Endothelial cell of umbilical vein (primary cell): ENCODE results near the gene DOCK7.

Source experiments
- EZH2 ChIP-seq: IDR thresholded peaks from 2 replicates; pipeline ENCODE4 v1.6.1; 2012; ENCODE audit warnings: borderline replicate concordance, low read depth, mild to moderate bottlenecking, moderate library complexity, low read length, inconsistent platforms; ENCODE audit not compliant: severe bottlenecking
- FOS ChIP-seq: IDR thresholded peaks from 2 replicates; pipeline ENCODE4 v1.6.1; 2011; ENCODE audit warnings: mild to moderate bottlenecking, low read length, moderate library complexity, borderline replicate concordance; ENCODE audit not compliant: insufficient read depth
- POLR2AphosphoS5 ChIP-seq: IDR thresholded peaks from 2 replicates; pipeline ENCODE4 v1.6.1; 2012; ENCODE audit warnings: low read depth, mild to moderate bottlenecking, control low read depth, low read length, moderate library complexity; ENCODE audit not compliant: insufficient read depth
- TF ChIP-seq, protein P1 (sequence below), 2 donors: IDR thresholded peaks; 1 replicate in 1 of 2; 2 replicates in 1 of 2; pipeline ENCODE4 v1.5.1; 2011; ENCODE audit warnings: low read length in 2 of 2, mild to moderate bottlenecking in 2 of 2, moderate library complexity in 2 of 2, control low read depth in 1 of 2, inconsistent platforms in 1 of 2, low read depth in 1 of 2; ENCODE audit not compliant: insufficient read depth in 1 of 2; ENCODE audit errors: extremely low read depth in 1 of 2
- TF ChIP-seq, protein P2 (sequence below): IDR thresholded peaks from 2 replicates; pipeline ENCODE4 v1.6.1; 2011; ENCODE audit not compliant: insufficient read depth, insufficient read length

DNA sequence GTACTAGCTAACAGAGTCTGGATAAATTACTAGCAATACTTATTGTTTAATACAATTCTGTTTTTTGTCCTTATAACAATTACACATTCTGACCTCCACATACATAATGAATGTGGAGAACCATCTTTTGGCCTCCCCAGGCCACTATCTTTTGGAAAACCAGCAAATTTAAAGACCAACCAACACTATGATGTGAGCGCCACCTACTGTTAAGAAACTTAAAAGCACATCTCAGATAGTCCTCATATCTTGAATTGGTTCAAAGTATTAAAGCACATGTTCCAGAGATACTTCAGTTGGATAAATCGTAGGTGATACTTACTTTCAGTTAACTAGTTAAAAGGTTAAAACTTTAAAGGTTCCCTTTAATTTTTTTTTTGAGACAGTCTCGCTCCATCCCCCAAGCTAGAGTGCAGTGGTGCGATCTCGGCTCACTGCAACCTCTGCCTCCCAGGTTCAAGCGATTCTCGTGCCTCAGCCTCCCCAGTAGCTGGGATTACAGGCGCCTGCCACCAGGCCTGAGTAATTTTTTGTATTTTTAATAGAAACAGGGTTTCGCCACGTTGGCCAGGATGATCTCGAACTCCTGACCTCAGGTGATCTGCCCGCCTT, 280.7 kb downstream of the DOCK7 start:
- TF ChIP-seq FOS (no peak), EZH2 (no peak), POLR2AphosphoS5 (no peak)
- TF ChIP-seq, protein P1, sequence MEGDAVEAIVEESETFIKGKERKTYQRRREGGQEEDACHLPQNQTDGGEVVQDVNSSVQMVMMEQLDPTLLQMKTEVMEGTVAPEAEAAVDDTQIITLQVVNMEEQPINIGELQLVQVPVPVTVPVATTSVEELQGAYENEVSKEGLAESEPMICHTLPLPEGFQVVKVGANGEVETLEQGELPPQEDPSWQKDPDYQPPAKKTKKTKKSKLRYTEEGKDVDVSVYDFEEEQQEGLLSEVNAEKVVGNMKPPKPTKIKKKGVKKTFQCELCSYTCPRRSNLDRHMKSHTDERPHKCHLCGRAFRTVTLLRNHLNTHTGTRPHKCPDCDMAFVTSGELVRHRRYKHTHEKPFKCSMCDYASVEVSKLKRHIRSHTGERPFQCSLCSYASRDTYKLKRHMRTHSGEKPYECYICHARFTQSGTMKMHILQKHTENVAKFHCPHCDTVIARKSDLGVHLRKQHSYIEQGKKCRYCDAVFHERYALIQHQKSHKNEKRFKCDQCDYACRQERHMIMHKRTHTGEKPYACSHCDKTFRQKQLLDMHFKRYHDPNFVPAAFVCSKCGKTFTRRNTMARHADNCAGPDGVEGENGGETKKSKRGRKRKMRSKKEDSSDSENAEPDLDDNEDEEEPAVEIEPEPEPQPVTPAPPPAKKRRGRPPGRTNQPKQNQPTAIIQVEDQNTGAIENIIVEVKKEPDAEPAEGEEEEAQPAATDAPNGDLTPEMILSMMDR (IDR thresholded peaks at IDR 0.05; ENCODE audit: extremely low read depth in 1 of 2, insufficient read depth in 1 of 2, low read depth in 1 of 2, low read length in 2 of 2), result peak; percentile 55 to 56
- TF ChIP-seq, protein P2, sequence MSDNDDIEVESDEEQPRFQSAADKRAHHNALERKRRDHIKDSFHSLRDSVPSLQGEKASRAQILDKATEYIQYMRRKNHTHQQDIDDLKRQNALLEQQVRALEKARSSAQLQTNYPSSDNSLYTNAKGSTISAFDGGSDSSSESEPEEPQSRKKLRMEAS, result no peak
